GM23338 (cell line): ENCODE measurements around the gene ZNF331. TPM values are rescaled to one million over a fixed set of nuclear protein-coding genes. Genes with fewer than 3 reads are reported as not detected.

Experiments
- ATAC-seq: fragments of 200-7000 bp; cut with Tn5 transposase; 3 replicates; pipeline ENCODE4 v1.9.1; 2020
- DNase-seq: peaks from one replicate; pipeline ENCODE4 v3.0.0-alpha.2; 2015; ENCODE audit warnings: low spot score
- H2AFZ ChIP-seq: fragments of 200-600 bp; sonication (generic); 2 replicates; pipeline ENCODE4 v1.8.0; 2016; ENCODE audit warnings: antibody characterized with exemption, mild to moderate bottlenecking, moderate library complexity
- H3F3A ChIP-seq: fragments of 200-600 bp; sonication (generic); replicated peaks from 2 replicates; pipeline ENCODE4 v1.8.0; 2017; ENCODE audit warnings: antibody characterized with exemption, mixed run types, low read depth
- H3K27ac ChIP-seq: fragments of 200-600 bp; sonication (generic); 2 replicates; pipeline ENCODE4 v1.6.1; 2016; ENCODE audit warnings: low read depth
- H3K27me3 ChIP-seq: fragments of 200-600 bp; sonication (generic); 2 replicates; pipeline ENCODE4 v1.8.0; 2016; ENCODE audit warnings: mild to moderate bottlenecking, mixed run types, moderate library complexity; ENCODE audit not compliant: insufficient read depth
- H3K36me3 ChIP-seq: fragments of 200-600 bp; sonication (generic); 2 replicates; pipeline ENCODE4 v1.8.0; 2016; ENCODE audit warnings: mild to moderate bottlenecking; ENCODE audit not compliant: insufficient read depth
- H3K4me1 ChIP-seq: fragments of 200-600 bp; sonication (generic); 2 replicates; pipeline ENCODE4 v1.8.0; 2016; ENCODE audit warnings: mild to moderate bottlenecking, moderate library complexity; ENCODE audit not compliant: insufficient read depth
- H3K4me2 ChIP-seq: fragments of 200-600 bp; sonication (generic); 2 replicates; pipeline ENCODE4 v1.7.1; 2017; ENCODE audit warnings: mixed run types
- H3K4me3 ChIP-seq: fragments of 200-600 bp; sonication (generic); 2 replicates; pipeline ENCODE4 v1.6.1; 2016; ENCODE audit warnings: mixed run types
- H3K79me2 ChIP-seq: fragments of 200-600 bp; sonication (generic); replicated peaks from 2 replicates; pipeline ENCODE4 v1.8.0; 2017; ENCODE audit warnings: mild to moderate bottlenecking; ENCODE audit not compliant: insufficient read depth
- H3K9me2 ChIP-seq: fragments of 200-600 bp; sonication (generic); 2 replicates; pipeline ENCODE4 v1.8.0; 2017; ENCODE audit not compliant: insufficient read depth
- H4K20me1 ChIP-seq: fragments of 200-600 bp; sonication (generic); replicated peaks from 2 replicates; pipeline ENCODE4 v1.8.0; 2017; ENCODE audit warnings: mild to moderate bottlenecking; ENCODE audit not compliant: insufficient read depth
- H3K27ac Mint-ChIP-seq: 2 replicates; pipeline ENCODE4 v1.8.0; 2020; ENCODE audit warnings: inconsistent platforms, mild to moderate bottlenecking, moderate library complexity, mixed read lengths
- H3K27me3 Mint-ChIP-seq: 3 replicates; pipeline ENCODE4 v1.8.0; 2022; ENCODE audit warnings: low read depth, mild to moderate bottlenecking, moderate library complexity, mixed read lengths, inconsistent platforms; ENCODE audit not compliant: insufficient read depth, poor library complexity
- H3K36me3 Mint-ChIP-seq: 3 replicates; pipeline ENCODE4 v1.8.0; 2021; ENCODE audit warnings: low read depth, mild to moderate bottlenecking, inconsistent platforms, moderate library complexity, mixed read lengths
- H3K4me1 Mint-ChIP-seq: 3 replicates; pipeline ENCODE4 v1.8.0; 2020; ENCODE audit warnings: mild to moderate bottlenecking, inconsistent platforms, mixed read lengths
- H3K4me3 Mint-ChIP-seq: 3 replicates; pipeline ENCODE4 v1.8.0; 2021; ENCODE audit warnings: moderate library complexity, mild to moderate bottlenecking, inconsistent platforms, mixed read lengths
- H3K9me3 Mint-ChIP-seq: 3 replicates; pipeline ENCODE4 v1.8.0; 2020; ENCODE audit warnings: moderate library complexity, mild to moderate bottlenecking, inconsistent platforms, mixed read lengths
- CTCF ChIP-seq, 2 experiments: fragments of 200-600 bp in 1 of 2; sonication (generic) in 1 of 2; conservative IDR thresholded peaks; 2 replicates each; pipeline versions ENCODE4 v1.5.1 to v1.6.1; 2016 to 2017; ENCODE audit warnings: antibody characterized with exemption in 2 of 2, low read depth in 2 of 2, mild to moderate bottlenecking in 2 of 2, moderate library complexity in 1 of 2
- EZH2 ChIP-seq: fragments of 200-600 bp; sonication (generic); IDR thresholded peaks from one replicate; pipeline ENCODE4 v1.8.0; 2017; ENCODE audit warnings: antibody characterized with exemption, mild to moderate bottlenecking, low read depth; ENCODE audit not compliant: unreplicated experiment
- EZH2phosphoT487 ChIP-seq: fragments of 200-600 bp; sonication (generic); IDR thresholded peaks from one replicate; pipeline ENCODE4 v1.8.1; 2018; ENCODE audit warnings: antibody characterized with exemption; ENCODE audit not compliant: unreplicated experiment
- JUNB ChIP-seq: IDR thresholded peaks from one replicate; pipeline ENCODE4 v1.6.1; 2016; ENCODE audit warnings: antibody characterized with exemption; ENCODE audit not compliant: unreplicated experiment
- NANOG ChIP-seq: IDR thresholded peaks from 2 replicates; pipeline ENCODE4 v1.6.1; 2016; ENCODE audit warnings: antibody characterized with exemption, borderline replicate concordance
- REST ChIP-seq: IDR thresholded peaks from one replicate; pipeline ENCODE4 v1.6.1; 2018; ENCODE audit warnings: antibody characterized with exemption; ENCODE audit not compliant: unreplicated experiment
- STAT1 ChIP-seq: IDR thresholded peaks from one replicate; pipeline ENCODE4 v1.6.1; 2016; ENCODE audit warnings: antibody characterized with exemption; ENCODE audit not compliant: unreplicated experiment
- ZNF462 ChIP-seq: fragments of 250-450 bp; sonication (Bioruptor Pico); IDR thresholded peaks from 2 replicates; pipeline ENCODE4 v1.5.0; 2020; ENCODE audit warnings: mild to moderate bottlenecking, moderate library complexity
- polyA plus RNA-seq: library from polyadenylated mRNA; unstranded; fragments of >200 nt; fragmentation: Nextera tagmentation; extraction: Ambion mirVana; gene quantifications from 2 replicates; pipeline ENCODE4 v1.2.1, GENCODE V29; 2016
- total RNA-seq: library from RNA; depleted of rRNA; stranded (reverse); fragments of >200 nt; shearing (Covaris generic); gene quantifications from 2 replicates; pipeline ENCODE4 v1.2.3, GENCODE V29; 2014

The ZNF331 gene
- total and polyA plus RNA-seq, 2 experiments from 2014 or later: 36.2 to 46.5 TPM

GRCh38 chr19:53520163-53520546, 17.8 kb upstream of the ZNF331 start:
- peak overlapping the region; percentile 65 for H3K4me2 ChIP-seq
- Mint-ChIP-seq H3K27ac (peak overlapping the region; percentile 62), H3K4me1 (peaks cover 9% of the 10 kb centered on the region), H3K4me3 (peak overlapping the region; percentile 100), H3K27me3 (peaks cover 6% of the 10 kb centered on the region), H3K9me3 (peaks cover 8% of the 10 kb centered on the region; the same call in 2 of the 3 replicates), H3K36me3 (peaks cover 41% of the 10 kb centered on the region)
- H3K27ac ChIP-seq: peak overlapping the region; percentile 80
- no peak for TF ChIP-seq STAT1
- no peak for TF ChIP-seq EZH2phosphoT487
- TF ChIP-seq REST: no peak
- no peak for TF ChIP-seq EZH2
- no peak for DNase-seq
- H4K20me1 ChIP-seq: no peaks in the 10 kb centered on the region
- peak overlapping the region; percentile 43 for H3K4me3 ChIP-seq
- H3K36me3 ChIP-seq: peaks cover 12% of the 10 kb centered on the region
- H3F3A ChIP-seq: peaks cover 13% of the 10 kb centered on the region; the same call in 1 of the 2 replicates
- H3K27me3 ChIP-seq: no peaks in the 10 kb centered on the region
- 0 out of 2 replicates have a peak, but pooled peaks cover 7% of the 10 kb centered on the region for H3K9me2 ChIP-seq
- H2AFZ ChIP-seq: peak overlapping the region; percentile 2; the same call in 1 of the 2 replicates
- ATAC-seq: no peak
- H3K4me1 ChIP-seq: peaks cover 15% of the 10 kb centered on the region; the same call in 1 of the 2 replicates
- peaks cover 42% of the 10 kb centered on the region for H3K79me2 ChIP-seq

GRCh38 chr19:53520547-53521372, 17.2 kb upstream of the ZNF331 start:
- peaks cover 13% of the 10 kb centered on the region; the same call in 1 of the 2 replicates for H3F3A ChIP-seq
- peaks cover 48% of the 10 kb centered on the region for H3K79me2 ChIP-seq
- ATAC-seq (peak; percentile 95), DNase-seq (peak; percentile 99)
- Mint-ChIP-seq H3K27me3 (peaks cover 6% of the 10 kb centered on the region), H3K36me3 (peaks cover 47% of the 10 kb centered on the region), H3K4me3 (peak overlapping the region; percentile 100), H3K4me1 (peaks cover 9% of the 10 kb centered on the region), H3K9me3 (peaks cover 14% of the 10 kb centered on the region; the same call in 2 of the 3 replicates), H3K27ac (peak overlapping the region; percentile 99)
- peak overlapping the region; percentile 66 for H3K4me3 ChIP-seq
- H4K20me1 ChIP-seq: no peaks in the 10 kb centered on the region
- H3K4me1 ChIP-seq: peaks cover 15% of the 10 kb centered on the region; the same call in 1 of the 2 replicates
- no peaks in the 10 kb centered on the region for H3K27me3 ChIP-seq
- H3K27ac ChIP-seq: peak overlapping the region; percentile 80
- peak overlapping the region; percentile 83 for H2AFZ ChIP-seq
- 0 out of 2 replicates have a peak, but pooled peaks cover 7% of the 10 kb centered on the region for H3K9me2 ChIP-seq
- H3K4me2 ChIP-seq: peak overlapping the region; percentile 75
- peaks cover 18% of the 10 kb centered on the region for H3K36me3 ChIP-seq
- no peak for TF ChIP-seq JUNB
- TF ChIP-seq STAT1: no peak
- no peak for TF ChIP-seq NANOG
- TF ChIP-seq CTCF (conservative IDR thresholded peaks at IDR 0.05; ENCODE audit: low read depth in 2 of 2): no peak
- TF ChIP-seq ZNF462 (CRISPR knock-in tag): no peak
